Thyroid gland (tissue), 4 donors: ENCODE data around the gene IFT88. TPM values are rescaled to one million over a fixed set of nuclear protein-coding genes. Genes with fewer than 3 reads are reported as not detected.

Source experiments
- DNase-seq, 2 donors: peaks; one replicate each; pipeline ENCODE4 v3.0.0-alpha.2; 2019
- H3K27ac ChIP-seq, 3 donors: fragments of 200-600 bp; sonication (generic); 1 replicate in 2 of 3; 2 replicates in 1 of 3; pipeline ENCODE4 v1.5.1; 2016 to 2019; ENCODE audit warnings: mild to moderate bottlenecking in 1 of 3, moderate library complexity in 1 of 3
- H3K27me3 ChIP-seq: fragments of 200-600 bp; sonication (generic); one replicate; pipeline ENCODE4 v1.5.1; 2019
- H3K36me3 ChIP-seq, 2 donors: fragments of 200-600 bp; sonication (generic); one replicate each; pipeline ENCODE4 v1.5.1; 2016 to 2019
- H3K4me1 ChIP-seq, 2 donors: fragments of 200-600 bp; sonication (generic); one replicate each; pipeline ENCODE4 v1.5.1; 2017 to 2019
- H3K4me3 ChIP-seq, 3 donors: fragments of 200-600 bp; sonication (generic); replicated peaks in 1 of 3; 1 replicate in 2 of 3; 2 replicates in 1 of 3; pipeline ENCODE4 v1.5.1; 2016; ENCODE audit warnings: mild to moderate bottlenecking in 1 of 3
- H3K9me3 ChIP-seq: fragments of 200-600 bp; sonication (generic); one replicate; pipeline ENCODE4 v1.5.1; 2017
- CTCF ChIP-seq, 6 experiments: fragments of 200-600 bp in 3 of 6; fragments of 450-650 bp in 3 of 6; sonication (generic) in 3 of 6; IDR thresholded peaks; one replicate each; pipeline ENCODE4 v1.5.1; 2016 to 2019; ENCODE audit warnings: antibody characterized with exemption in 6 of 6, mild to moderate bottlenecking in 2 of 6, inconsistent platforms in 1 of 6, moderate library complexity in 1 of 6
- POLR2A ChIP-seq, 2 donors: fragments of 450-650 bp; IDR thresholded peaks; one replicate each; pipeline ENCODE4 v1.6.1; 2017; ENCODE audit warnings: antibody characterized with exemption in 2 of 2, mild to moderate bottlenecking in 2 of 2, moderate library complexity in 1 of 2
- WGBS, 2 donors: methylation state at CpG; one replicate each; pipeline ENCODE4 v1.1.5; 2017; 5-methylcytosine and 5-hydroxymethylcytosine counted together
- intact Hi-C: fragments of 100-400 bp; cut with DNase I; formaldehyde crosslinking; loops from one replicate; pipeline ENCODE4 v1.15.1; 2023
- total RNA-seq, 4 donors: library from RNA; depleted of rRNA; stranded (reverse); fragments of >200 nt; gene quantifications; one replicate each; pipeline ENCODE4 v1.2.3, GENCODE V29; 2016

The IFT88 gene
- total RNA-seq, 4 donors from 2014 or later = 30.2 to 59.5 (median 42.2) TPM

GRCh38 chr13:20721058-20721453 lies 154.1 kb downstream of the IFT88 start:
- 85 to 88% methylated on average over 13 to 14 of the region's 16 CpGs for WGBS, 2 donors

DNA sequence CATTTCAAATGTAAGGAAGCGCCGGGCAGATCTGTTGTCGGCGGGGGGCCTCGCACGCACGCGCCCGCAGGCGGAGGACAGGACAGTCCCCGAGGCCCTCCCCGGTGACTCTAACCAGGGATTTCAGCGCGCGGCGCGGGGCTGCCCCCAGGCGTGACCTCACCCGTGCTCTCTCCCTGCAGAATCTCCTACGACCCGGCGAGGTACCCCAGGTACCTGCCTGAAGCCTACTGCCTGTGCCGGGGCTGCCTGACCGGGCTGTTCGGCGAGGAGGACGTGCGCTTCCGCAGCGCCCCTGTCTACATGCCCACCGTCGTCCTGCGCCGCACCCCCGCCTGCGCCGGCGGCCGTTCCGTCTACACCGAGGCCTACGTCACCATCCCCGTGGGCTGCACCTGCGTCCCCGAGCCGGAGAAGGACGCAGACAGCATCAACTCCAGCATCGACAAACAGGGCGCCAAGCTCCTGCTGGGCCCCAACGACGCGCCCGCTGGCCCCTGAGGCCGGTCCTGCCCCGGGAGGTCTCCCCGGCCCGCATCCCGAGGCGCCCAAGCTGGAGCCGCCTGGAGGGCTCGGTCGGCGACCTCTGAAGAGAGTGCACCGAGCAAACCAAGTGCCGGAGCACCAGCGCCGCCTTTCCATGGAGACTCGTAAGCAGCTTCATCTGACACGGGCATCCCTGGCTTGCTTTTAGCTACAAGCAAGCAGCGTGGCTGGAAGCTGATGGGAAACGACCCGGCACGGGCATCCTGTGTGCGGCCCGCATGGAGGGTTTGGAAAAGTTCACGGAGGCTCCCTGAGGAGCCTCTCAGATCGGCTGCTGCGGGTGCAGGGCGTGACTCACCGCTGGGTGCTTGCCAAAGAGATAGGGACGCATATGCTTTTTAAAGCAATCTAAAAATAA lies 154.7 kb downstream of the IFT88 start:
- TF ChIP-seq POLR2A (IDR thresholded peaks at IDR 0.05) = no peak
- TF ChIP-seq CTCF (IDR thresholded peaks at IDR 0.05) = no peak
- intact Hi-C loops = no loop called here
- H3K27ac ChIP-seq = no peak overlapping the region
- peaks cover 6% of the 10 kb centered on the region for H3K27me3 ChIP-seq
- WGBS, 2 donors = 8 to 32% methylated on average over 11 to 28 of the region's 81 CpGs
- H3K4me3 ChIP-seq = peak overlapping the region in 1 of 3 donors; percentile 8
- DNase-seq = peak; percentile 43 to 50
- H3K36me3 ChIP-seq = no peaks in the 10 kb centered on the region
- no peaks in the 10 kb centered on the region for H3K9me3 ChIP-seq
- peaks cover 9 to 11% of the 10 kb centered on the region in 2 donors for H3K4me1 ChIP-seq

More at GRCh38 chr13:20721058-20721453, 154.1 kb downstream of the IFT88 start:
- no peak for DNase-seq
- H3K9me3 ChIP-seq = no peaks in the 10 kb centered on the region
- H3K4me1 ChIP-seq = peaks cover 9 to 11% of the 10 kb centered on the region in 2 donors
- H3K36me3 ChIP-seq = no peaks in the 10 kb centered on the region
- H3K27ac ChIP-seq = no peak overlapping the region
- H3K4me3 ChIP-seq = peak overlapping the region in 1 of 3 donors; percentile 8
- H3K27me3 ChIP-seq = peaks cover 6% of the 10 kb centered on the region
- intact Hi-C loops = no loop called here
- TF ChIP-seq CTCF (IDR thresholded peaks at IDR 0.05) (no peak), POLR2A (IDR thresholded peaks at IDR 0.05) (no peak)

DNA sequence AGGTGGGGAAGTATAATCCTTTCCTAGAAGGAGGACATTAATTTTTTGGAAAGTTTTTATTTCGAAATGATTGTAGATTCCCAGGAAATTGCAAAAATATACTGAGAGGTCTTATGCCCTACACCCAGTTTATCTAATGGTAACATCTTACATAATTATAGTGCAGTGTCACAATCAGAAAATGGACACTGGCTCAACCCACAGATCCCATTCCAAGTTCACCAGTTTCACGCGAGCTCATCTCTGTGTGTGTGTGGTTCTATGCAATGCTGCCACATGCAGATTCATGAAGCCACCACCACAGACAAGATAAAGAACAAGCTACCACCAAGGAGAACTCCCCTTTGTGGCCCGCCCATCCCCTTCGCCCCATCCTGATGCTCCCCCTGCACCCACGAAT lies 160.9 kb downstream of the IFT88 start:
- Histone ChIP-seq H3K36me3 (no peaks in the 10 kb centered on the region), H3K4me1 (no peaks in the 10 kb centered on the region), H3K27ac (no peak overlapping the region), H3K9me3 (no peaks in the 10 kb centered on the region), H3K4me3 (no peak overlapping the region), H3K27me3 (no peaks in the 10 kb centered on the region)
- DNase-seq = no peak
- WGBS, 2 donors = 92 to 97% methylated on average over 6 of the region's 6 CpGs
- TF ChIP-seq POLR2A (IDR thresholded peaks at IDR 0.05) (no peak), CTCF (IDR thresholded peaks at IDR 0.05) (no peak)
- intact Hi-C loops = no loop called here

- Histone ChIP-seq H3K4me3 (no peak overlapping the region), H3K36me3 (no peaks in the 10 kb centered on the region), H3K27ac (no peak overlapping the region), H3K4me1 (no peaks in the 10 kb centered on the region), H3K27me3 (no peaks in the 10 kb centered on the region), H3K9me3 (no peaks in the 10 kb centered on the region)
- WGBS, 2 donors = 77 to 82% methylated on average over 14 of the region's 14 CpGs
- TF ChIP-seq POLR2A (IDR thresholded peaks at IDR 0.05) (no peak), CTCF (IDR thresholded peaks at IDR 0.05) (no peak)
- no peak for DNase-seq
- intact Hi-C loops = no loop called here
These were observed 161.8 kb downstream of the IFT88 start for GRCh38 chr13:20728579-20729311.
